ENCODE measurements around the gene KNDC1.
"Not testable (repeated sequence)": the region's sequence is repeated elsewhere in the genome, so short reads cannot be mapped to it uniquely, and the experiment has no call there.

Gene KNDC1

DNA sequence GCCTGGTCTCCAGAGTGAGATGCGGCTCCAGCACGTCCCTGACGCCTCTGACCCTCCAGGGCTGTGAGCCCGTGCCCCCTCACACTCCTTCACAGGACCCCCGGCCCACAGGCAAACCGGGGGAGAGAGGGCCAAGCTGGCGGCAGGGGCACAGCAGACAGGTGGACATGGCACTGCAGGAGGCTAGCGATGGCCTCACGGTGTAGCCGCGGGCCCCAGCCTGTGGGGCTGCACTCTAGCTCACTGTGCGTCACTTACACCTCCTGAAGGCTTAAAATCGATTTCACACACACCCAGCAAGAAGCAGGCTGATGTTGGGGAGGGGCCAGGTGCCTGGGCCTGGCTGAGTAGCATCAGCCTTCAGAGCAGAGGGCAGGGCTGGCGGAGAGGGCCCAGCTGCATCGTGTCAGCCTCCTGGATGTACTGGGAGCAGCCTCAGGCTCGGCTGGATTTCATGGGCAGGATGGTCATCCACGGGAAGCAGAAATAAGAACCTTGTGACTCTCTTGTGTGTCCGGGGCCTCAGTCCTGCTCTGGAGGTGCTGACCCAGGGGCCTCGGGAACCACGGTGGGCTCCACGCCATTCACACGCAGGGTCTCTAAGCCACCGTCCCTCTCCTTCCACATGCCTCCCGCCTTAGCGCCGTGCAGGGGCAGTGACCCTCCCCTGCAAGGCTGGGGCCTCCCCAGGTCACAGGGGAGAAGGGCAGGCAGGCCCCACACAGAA is 19.4 kb upstream of the KNDC1 start:
- no peak for DNase-seq (ENCODE audit: low read depth in 2 of 2)

DNA sequence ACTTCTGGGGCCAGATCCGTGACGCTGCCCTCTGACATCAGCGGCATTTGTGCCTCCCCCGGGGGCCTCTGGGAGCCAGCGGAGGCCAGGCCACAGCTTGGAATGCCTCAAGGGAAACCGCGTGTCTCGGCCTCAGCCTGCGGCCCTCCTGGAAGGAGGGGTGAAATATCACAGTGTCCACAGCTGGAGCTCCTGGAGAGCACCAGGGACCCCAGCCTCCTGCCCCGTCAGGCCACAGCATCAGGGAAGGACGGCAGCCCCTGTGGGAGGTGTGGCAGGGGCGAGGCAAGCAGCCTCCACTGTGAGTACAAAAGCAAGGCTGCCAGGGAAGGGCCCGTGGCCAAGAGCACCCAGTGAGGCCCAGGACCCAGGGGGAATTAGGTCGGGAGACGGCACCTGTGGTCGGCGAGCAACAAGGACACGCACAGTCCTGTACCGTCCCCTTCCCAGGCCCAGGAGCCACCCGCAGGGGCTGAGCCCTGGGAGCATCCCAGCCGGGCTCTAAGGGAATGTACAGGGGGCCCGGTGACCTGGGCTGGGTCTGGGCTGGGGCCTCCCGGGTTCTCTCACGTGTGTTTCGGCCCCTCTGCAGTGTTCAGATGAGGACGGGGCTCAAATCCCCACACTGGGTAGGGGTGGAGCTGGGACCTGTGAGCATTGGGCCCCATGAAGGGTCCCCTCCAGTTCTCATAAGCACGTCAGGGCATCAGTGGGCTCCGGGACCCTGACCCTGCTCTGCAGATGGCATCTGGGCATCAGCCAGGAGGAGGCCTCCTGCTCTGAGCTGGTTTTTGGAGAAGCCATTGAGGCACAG is 18.7 kb upstream of the KNDC1 start:
- no peak for DNase-seq (ENCODE audit: low read depth in 2 of 2)

DNA sequence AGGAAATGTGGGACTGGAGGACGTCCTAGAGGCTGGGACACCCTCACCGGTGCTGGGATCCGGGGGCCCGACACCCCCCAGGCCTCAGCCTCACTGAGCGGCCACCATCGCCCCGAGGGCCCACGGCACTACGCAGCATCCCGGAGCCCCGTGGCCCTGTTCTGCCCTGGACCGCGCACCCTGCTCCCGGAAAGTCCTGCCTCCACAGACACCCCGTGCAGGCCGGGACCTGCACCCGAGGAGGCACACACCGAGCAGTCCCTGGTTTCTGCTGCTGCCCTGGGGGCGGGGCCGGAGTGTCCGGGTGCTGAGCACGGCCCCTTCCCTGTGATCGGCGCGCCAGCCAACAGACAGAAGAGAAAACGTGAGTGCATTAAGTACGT is 18.1 kb upstream of the KNDC1 start:
- no peak for DNase-seq (ENCODE audit: low read depth in 2 of 2)

DNA sequence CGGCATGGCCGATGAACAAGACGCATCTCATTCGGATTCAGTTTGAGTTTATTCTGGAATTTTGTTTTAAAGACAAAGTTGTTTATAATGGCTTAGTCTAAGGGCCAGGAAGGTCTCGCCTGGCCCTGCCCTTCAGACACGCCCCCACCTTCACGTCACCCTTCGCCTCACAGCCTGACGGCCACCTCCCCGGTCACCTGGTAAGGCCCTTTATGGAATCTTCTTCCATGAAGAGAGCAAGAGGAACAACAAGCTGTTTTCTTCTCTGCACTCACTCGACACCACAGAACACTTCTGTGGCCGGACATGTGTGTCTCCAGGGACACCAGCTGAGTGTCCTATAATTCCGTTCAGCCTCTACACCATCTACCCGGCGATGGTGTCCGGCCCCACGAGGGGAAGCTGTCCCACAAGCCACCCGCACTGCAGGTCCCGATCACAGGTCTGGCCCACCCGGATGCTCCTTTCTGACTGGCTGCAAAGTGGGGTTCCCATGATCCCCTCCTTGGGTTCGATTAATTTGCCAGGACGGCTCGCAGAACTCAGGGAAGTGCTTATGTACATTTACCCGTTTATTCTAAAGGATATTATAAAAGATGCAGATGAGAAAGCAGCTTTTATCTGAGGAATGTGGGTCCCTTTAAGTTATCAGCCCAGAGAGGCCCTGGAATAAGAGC is 17.4 kb upstream of the KNDC1 start:
- DNase-seq (ENCODE audit: low read depth in 2 of 2) = no peak

DNA sequence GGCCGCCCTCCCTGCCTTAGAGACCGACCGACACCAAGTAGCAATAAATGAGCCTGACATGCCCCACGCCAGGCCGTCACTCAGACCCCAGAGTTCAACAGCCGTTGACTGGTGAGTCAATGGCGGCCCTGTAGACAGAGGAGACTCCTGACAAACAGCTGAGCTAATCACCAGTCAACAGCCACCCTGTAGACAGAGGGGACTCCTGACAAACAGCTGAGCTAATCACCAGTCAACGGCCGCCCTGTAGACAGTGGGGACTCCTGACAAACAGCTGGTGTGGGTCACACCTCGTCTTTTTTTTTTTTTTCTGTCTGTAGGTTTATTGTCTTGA is 16.9 kb upstream of the KNDC1 start:
- DNase-seq (ENCODE audit: low read depth in 2 of 2) = no peak

DNA sequence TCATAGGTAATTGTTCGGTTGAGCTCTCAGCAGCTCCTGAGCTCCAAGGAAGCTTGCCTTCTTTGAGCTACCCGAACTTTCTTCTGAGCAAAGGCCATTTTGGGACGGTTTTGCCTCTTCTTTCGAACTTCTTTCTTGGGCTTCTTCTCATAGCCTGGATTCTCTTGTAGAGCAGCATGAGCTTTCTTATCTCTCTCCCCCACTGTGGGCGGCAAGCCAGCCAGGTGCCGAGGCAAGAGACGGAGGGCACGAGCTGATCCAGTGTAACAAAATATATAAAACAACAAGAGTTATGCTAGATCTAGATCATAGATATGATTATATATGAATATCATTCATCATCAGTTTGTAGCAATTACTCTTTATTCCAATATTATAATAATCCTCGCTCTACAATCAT is 16.5 kb upstream of the KNDC1 start:
- no peak for DNase-seq (ENCODE audit: low read depth in 2 of 2)

DNA sequence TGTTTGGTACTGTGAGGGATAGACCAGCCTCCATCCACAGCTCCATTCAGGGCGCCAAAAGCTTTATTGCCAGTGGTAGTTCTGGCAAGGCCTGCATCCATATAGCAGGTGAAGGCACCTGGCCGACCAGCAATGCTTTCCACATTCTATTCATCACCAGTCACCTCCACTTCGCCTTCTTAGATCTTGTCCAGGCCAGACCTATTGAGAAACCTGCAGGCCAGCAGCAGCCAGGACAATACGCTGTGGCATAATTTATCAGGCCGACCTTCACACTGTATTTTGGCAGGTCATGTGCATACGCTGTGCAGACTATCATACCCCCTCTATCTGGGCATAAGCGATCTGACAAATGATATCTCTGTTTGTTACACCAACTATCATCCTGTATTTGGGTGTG is 15.2 kb upstream of the KNDC1 start:
- no peak for DNase-seq (ENCODE audit: low read depth in 2 of 2)

DNA sequence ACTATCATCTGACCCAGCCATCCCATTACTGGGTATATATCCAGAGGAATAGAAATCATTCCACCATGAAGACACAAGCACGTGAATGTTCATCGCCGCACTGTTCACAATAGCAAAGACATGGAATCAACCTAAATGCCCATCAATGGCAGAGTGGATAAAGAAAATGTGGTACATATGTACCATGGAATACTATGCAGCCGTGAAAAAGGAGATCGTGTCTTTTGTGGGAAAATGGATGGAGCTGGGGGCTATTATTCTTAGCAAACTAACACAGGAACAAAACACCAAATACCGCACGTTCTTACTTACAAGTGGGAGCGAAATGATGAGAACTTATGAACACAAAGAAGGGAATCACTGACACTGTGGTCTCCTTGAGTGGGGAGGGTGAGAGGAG is 9.8 kb upstream of the KNDC1 start:
- no peak for DNase-seq (ENCODE audit: low read depth in 2 of 2)

DNA sequence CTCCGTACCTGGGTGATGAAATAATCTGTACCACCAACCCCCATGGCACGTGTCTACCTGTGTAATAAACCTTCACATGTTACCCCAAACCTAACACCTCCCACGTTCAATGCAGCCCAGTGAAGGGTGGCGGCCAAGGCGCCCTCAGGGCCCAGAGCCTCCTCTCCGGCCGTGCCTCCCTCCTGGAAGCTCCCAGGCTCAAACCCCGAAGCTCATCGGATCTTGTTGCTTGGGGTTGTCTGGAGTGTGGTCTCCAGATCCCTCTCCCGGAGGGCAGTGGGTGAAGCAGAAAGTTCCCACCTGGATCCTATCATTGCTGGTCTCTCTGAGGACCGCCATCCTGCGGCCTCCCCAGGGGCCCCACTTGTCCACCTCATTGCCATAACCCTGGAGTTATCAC is 9.4 kb upstream of the KNDC1 start:
- no peak for DNase-seq (ENCODE audit: low read depth in 2 of 2)

DNA sequence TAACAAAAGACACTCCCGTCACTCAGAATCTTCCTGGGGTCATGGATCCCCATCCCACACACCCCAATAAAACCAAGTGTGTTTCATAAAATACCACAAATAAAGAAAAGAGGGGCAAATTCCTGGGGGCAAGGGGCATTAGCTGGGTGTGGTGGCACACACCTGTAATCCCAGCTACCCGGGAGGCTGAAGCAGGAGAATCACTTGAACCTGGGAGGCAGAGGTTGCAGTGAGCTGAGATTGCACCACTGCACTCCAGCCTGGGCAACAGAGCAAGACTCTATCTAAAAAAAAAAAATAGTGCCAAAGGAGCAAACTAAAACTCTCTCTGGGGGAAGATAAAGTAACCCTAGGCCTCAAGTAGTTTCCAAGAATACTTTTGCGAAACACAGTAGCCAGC is 8.9 kb upstream of the KNDC1 start:
- DNase-seq (ENCODE audit: low read depth in 2 of 2) = not testable (repeated sequence)

DNA sequence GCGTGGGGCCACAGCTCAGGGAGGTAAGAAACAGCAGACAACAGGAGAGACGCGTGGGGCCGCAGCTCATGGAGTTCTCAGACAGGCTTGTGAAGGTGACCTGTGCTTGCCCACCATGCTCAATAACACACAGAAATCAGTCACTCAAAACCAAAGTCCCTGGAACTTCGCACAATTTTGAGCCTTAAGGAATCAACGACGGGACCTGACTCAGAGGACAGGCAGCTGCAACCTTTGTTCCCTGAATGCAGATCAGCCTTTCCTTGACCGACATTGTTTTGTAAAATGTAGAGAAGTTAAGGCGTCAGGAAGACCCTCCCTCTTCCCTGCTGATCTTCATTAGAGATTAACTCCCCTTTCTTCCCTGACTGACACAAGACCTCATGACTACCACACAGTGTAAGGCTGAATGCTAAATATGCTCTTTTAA is 8.5 kb upstream of the KNDC1 start:
- no peak for DNase-seq (ENCODE audit: low read depth in 2 of 2)

DNA sequence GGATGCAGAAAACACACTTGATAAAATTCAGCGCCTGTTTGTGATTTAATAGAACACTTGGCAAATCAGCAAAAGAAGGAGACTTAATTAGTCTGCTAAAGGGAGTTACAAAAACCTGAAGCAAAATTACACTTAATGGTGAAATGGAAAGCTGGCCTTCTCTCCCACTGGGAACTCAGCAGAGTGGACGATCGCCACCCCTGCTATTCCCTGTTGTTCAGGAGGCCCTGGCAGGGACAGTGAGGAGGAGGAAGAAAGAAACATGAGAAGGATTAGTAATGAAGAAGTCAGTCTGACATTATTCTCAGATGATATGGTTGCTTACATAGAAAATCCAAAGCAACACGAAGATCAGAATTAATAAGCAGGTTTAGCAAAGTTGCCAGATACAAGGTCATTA is 5.6 kb upstream of the KNDC1 start:
- DNase-seq (ENCODE audit: low read depth in 2 of 2) = no peak

DNA sequence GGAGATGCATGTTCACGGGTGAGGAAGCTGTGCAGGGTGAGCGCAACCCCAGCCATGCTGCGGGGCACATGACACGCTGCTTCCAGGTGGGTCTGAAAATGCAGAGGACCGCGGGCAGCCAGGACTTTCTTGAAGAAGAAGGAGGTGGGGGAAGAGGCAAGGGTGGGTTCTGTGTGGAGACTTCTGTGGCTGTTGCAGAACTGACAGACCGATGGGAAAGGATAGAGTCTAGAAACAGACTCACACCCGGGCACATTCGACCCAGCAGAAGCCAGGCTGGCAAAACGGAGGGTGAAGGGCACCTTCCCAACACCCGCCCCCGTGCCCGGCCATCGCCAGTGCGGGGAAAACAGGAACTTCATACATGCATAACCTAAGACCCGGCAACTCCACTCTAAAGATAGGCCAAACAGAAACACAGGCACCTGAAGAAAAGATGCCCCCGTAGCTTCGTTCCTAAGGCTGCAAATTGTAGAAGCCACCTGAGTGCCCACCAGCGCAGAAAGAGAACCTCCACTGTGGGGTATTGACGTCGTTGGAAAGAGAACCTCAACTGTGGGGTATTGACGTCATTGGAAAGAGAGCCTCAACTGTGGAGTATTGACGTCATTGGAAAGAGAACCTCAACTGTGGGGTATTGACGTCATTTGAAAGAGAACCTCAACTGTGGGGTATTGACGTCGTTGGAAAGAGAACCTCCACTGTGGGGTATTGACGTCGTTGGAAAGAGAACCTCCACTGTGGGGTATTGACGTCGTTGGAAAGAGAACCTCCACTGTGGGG is 4.8 kb upstream of the KNDC1 start:
- DNase-seq (ENCODE audit: low read depth in 2 of 2) = no peak

DNA sequence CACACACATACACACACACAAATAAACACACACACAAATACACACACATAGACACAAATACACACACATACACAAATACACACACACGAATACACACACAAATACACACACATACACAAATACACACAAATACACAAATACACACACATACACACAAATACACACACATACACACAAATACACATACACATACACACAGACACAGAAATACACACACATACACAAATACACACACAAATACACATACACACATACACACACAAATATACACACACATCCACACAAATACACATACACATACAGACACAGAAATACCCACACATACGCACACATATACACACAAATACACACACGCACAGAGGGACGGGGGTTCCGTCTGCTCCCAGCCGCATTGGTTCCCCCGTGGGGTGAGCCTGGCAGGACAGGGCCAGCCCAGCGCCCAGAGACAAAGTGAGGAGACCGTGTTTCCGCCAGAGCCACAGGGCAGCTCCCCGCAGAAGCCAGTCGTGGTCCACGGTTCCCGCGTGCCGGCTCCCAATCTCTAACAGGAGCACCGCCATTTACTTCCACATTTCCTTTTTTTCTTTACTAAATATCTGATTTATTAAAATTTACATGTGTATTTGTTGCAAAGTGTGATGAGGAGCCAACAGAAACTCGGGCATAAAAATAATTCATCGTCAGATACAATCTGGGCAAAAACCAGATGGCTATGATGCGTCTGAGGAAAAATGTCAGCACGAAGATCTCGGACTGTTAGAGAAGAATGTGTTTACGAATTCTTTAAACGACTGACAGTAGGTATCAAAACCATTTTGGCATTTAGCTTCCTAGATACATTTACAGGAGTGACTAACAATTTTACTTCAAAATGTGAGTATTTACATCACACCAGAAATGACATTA is 3.1 kb upstream of the KNDC1 start:
- no peak for DNase-seq (ENCODE audit: low read depth in 2 of 2)

DNA sequence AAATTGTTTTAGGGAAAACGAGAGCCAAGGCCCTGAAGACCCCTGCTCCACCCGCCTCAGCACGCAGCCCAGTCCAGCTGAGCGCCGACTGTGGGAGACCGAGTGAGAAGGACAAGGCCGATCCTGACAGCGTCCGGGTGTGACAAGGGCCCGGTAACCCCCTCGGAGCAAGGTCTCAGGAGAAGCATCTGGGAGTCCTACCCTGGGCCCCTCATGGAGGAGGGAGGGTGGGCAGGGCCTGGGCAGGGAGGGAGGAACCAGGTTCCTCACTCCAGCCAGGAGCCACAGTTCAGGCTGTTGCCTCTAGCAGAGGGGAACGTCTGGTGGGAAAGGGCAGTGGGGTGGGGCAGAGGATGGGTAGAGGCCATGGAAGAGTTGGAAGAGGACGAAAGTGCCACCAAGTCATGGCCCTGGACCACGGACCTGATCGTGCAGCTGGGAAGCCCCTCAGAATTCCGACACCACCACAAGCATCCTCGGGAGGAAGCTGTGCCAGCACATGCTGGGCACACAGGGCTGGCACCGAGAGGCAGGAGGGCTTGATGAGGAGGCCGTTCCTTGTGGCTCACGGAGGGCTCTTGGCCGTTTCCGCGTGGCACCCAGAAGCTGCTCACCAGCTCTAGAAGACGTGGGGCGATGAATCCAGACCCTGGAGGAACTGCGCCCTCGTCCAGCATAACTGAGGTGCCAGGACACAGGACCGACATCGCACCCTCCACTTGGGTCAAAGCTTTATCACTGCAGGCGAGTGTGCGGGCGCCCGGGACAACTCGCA is 2.2 kb upstream of the KNDC1 start:
- DNase-seq (ENCODE audit: low read depth in 2 of 2) = no peak

DNA sequence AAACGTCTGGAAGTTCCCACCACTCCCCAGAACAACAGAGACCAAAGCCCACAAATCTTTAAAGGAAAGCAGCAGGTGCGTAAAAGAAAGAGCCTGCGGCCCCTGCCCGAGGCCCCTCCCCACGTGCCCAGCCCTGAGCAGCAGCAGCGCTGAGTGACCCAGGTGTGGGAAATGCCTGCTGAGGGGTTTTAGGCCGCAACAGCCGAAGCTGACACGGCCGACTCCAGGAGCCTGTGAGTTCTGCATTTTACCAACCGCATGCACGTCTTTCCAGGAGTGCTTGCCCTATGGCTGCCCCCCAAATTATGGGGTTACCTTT is 1.6 kb upstream of the KNDC1 start:
- DNase-seq (ENCODE audit: low read depth in 2 of 2) = no peak

DNA sequence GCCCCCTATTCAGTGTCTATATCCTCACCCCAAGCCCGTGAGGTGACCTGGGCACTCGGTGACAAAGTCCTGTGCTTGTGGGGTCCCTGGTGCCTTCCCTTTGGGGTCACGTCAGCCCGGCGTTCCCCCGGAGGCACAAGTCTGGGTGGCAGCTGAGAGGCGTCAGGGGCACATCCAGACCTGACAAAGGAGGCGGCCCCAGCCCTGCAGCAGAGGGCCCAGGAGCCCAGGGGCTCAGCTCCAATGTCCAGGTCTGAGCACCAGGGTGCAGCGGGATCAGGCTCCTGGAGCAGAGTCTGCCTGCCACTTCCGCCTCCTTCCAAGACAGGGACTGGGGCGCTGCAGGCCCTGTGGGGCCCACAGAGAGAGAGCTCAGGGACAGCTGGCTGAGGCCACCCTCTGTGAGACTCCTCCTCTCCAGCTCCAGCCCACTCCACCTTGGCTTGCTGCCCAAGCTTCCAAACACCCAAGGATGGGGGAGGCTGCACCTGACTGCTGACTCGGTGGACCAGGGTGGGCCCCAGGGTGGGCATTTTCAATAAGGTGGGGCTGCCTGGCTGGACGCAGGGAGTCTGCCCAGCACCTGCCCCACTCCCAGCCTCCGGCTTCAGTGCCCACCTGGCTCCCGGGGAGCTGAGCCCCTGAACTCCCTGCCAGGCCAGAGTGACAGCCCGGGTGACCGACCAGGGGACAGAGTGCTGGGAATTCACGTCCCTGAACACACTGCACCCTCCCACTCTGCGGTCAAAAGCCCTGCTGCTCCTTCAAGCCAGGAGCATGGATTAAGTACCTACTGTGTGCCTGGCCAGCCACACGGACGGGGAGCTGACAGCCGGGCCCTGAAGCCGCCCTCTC is 1.0 kb upstream of the KNDC1 start:
- DNase-seq (ENCODE audit: low read depth in 2 of 2) = no peak

DNA sequence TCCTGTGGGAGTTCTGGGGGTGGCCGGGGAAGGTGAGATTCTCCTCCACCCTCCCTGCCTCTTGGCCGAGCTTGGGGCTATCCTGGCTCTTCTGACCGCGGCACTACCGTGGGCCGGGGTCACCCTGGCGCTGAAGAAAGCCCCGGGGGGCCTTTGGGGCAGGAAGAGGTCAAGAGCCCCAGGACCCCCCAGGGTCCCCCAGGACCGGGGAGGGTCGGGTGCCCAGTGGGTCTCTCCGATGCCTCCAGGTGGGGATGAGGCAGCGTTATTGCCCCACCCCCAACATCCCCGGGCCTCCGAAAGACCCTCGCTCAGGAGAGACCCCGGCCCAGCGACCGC is 439 bp upstream of the KNDC1 start:
- DNase-seq (ENCODE audit: low read depth in 2 of 2) = no peak

DNA sequence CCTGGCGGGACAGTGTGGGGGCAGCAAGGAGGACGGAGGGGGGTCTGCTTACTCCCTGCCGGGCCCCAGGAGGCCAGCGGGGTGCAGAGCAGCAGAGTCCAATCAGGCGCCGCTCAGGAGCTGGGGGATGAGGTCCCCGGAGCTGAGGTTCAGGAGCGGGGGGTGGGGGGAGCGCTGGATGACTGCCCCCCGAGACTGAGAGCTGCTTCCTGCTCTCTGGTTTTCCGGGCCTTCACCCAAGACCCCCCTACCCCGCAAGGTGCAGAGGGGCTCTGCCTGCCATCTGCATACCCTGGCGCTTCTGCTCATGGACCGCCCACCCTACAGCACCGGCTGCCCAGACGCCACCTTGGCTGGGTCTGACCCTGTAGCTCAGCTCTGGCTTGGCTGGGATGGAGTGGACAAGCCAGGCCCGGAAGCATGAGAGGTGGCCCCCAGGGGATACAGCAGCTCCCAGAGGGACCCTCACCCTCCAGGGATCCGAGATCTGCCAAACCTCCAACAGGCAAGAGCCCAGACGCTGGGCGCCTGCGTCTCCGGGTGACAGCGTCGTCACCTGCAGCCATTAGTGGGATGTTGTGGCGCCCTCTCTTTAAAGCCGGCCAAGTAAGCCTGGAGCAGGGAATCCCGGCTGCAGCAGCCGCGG is 930 bp downstream of the KNDC1 start:
- DNase-seq (ENCODE audit: low read depth in 2 of 2) = no peak

Measured in fibroblast of skin of left biceps (primary cell).